ENCODE data around the gene SLC29A4. TPM values are rescaled to one million over a fixed set of nuclear protein-coding genes. Genes with fewer than 3 reads are reported as not detected.

Gene SLC29A4
- total and polyA plus RNA-seq, 2 of the 13 experiments (the other 11 are each of a cell fraction or from before 2014, with no cell fraction given): 29.7 to 31.7 TPM

DNA sequence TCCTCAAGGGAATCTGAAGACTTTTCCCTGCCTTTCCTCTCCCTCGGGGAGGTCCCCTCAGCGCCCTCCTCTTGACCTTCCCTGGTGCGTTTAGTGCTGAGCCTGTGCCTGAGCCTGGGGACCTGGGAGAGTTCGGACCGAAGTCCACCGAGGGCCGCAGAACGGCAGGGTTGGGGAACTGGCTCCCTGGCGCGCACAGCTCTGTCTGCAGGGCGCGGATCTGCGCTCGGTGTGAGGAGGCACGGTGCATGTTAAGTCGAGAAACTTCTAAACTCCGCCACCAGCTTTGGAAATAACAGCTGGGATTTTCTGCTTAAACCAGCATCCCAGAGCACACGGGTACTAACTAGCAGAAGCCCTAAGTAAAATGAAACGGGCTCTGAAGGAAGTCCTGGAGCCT, 44.2 kb upstream of the SLC29A4 start (continued):
- TF ChIP-seq, protein P1, sequence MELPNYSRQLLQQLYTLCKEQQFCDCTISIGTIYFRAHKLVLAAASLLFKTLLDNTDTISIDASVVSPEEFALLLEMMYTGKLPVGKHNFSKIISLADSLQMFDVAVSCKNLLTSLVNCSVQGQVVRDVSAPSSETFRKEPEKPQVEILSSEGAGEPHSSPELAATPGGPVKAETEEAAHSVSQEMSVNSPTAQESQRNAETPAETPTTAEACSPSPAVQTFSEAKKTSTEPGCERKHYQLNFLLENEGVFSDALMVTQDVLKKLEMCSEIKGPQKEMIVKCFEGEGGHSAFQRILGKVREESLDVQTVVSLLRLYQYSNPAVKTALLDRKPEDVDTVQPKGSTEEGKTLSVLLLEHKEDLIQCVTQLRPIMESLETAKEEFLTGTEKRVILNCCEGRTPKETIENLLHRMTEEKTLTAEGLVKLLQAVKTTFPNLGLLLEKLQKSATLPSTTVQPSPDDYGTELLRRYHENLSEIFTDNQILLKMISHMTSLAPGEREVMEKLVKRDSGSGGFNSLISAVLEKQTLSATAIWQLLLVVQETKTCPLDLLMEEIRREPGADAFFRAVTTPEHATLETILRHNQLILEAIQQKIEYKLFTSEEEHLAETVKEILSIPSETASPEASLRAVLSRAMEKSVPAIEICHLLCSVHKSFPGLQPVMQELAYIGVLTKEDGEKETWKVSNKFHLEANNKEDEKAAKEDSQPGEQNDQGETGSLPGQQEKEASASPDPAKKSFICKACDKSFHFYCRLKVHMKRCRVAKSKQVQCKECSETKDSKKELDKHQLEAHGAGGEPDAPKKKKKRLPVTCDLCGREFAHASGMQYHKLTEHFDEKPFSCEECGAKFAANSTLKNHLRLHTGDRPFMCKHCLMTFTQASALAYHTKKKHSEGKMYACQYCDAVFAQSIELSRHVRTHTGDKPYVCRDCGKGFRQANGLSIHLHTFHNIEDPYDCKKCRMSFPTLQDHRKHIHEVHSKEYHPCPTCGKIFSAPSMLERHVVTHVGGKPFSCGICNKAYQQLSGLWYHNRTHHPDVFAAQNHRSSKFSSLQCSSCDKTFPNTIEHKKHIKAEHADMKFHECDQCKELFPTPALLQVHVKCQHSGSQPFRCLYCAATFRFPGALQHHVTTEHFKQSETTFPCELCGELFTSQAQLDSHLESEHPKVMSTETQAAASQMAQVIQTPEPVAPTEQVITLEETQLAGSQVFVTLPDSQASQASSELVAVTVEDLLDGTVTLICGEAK (IDR thresholded peaks at IDR 0.05): no peak
- TF ChIP-seq, protein P1 (CRISPR knock-in tag; IDR thresholded peaks at IDR 0.05): 0 out of 2 replicates have a peak, but pooled peaks have one; percentile 23
- TF ChIP-seq TAF15 (IDR thresholded peaks at IDR 0.05; ENCODE audit: low read depth, low read length, poor library complexity, severe bottlenecking) (no peak), ZNF644 (CRISPR knock-in tag; IDR thresholded peaks at IDR 0.05; ENCODE audit: low read depth) (no peak), TARDBP (CRISPR knock-in tag; IDR thresholded peaks at IDR 0.05) (no peak; the same call in 1 of the 2 replicates), ZNF766 (CRISPR knock-in tag; IDR thresholded peaks at IDR 0.05; ENCODE audit: borderline replicate concordance) (peak; percentile 70; the same call in 1 of the 2 replicates), POLR2AphosphoS2 (IDR thresholded peaks at IDR 0.05; ENCODE audit: low read depth, low read length) (no peak), ZBTB21 (CRISPR knock-in tag; IDR thresholded peaks at IDR 0.05) (no peak), ZKSCAN8 (CRISPR knock-in tag; IDR thresholded peaks at IDR 0.05; ENCODE audit: borderline replicate concordance) (no peak), ISX (CRISPR knock-in tag; conservative IDR thresholded peaks at IDR 0.05) (no peak; the same call in 1 of the 2 replicates), NFYC (CRISPR knock-in tag; IDR thresholded peaks at IDR 0.05) (no peak), CREB1 (IDR thresholded peaks at IDR 0.05) (no peak), CREB1 (CRISPR knock-in tag; IDR thresholded peaks at IDR 0.05) (no peak), ZFYVE20 (CRISPR knock-in tag; IDR thresholded peaks at IDR 0.05; ENCODE audit: borderline replicate concordance, low read depth) (no peak), ZNF577 (CRISPR knock-in tag; IDR thresholded peaks at IDR 0.05; ENCODE audit: borderline replicate concordance, low read depth) (no peak), PCBP2 (optimal IDR thresholded peaks at IDR 0.05; ENCODE audit: low read depth, low read length, poor library complexity, severe bottlenecking) (no peak), DR1 (CRISPR knock-in tag; IDR thresholded peaks at IDR 0.05) (no peak), ZNF333 (CRISPR knock-in tag; IDR thresholded peaks at IDR 0.05; ENCODE audit: borderline replicate concordance) (no peak), SALL2 (CRISPR knock-in tag; IDR thresholded peaks at IDR 0.05) (peak; percentile 34; the same call in 1 of the 2 replicates), MIER3 (CRISPR knock-in tag; IDR thresholded peaks at IDR 0.05; ENCODE audit: borderline replicate concordance) (no peak)
- TF ChIP-seq, protein P2, sequence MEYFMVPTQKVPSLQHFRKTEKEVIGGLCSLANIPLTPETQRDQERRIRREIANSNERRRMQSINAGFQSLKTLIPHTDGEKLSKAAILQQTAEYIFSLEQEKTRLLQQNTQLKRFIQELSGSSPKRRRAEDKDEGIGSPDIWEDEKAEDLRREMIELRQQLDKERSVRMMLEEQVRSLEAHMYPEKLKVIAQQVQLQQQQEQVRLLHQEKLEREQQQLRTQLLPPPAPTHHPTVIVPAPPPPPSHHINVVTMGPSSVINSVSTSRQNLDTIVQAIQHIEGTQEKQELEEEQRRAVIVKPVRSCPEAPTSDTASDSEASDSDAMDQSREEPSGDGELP (IDR thresholded peaks at IDR 0.05; ENCODE audit: borderline replicate concordance, low read depth): no peak
- TF ChIP-seq, protein P3, sequence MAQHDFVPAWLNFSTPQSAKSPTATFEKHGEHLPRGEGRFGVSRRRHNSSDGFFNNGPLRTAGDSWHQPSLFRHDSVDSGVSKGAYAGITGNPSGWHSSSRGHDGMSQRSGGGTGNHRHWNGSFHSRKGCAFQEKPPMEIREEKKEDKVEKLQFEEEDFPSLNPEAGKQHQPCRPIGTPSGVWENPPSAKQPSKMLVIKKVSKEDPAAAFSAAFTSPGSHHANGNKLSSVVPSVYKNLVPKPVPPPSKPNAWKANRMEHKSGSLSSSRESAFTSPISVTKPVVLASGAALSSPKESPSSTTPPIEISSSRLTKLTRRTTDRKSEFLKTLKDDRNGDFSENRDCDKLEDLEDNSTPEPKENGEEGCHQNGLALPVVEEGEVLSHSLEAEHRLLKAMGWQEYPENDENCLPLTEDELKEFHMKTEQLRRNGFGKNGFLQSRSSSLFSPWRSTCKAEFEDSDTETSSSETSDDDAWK (CRISPR knock-in tag; IDR thresholded peaks at IDR 0.05): no peak
